Measurements from ENCODE around the gene TBC1D2B.

Gene TBC1D2B

DNA sequence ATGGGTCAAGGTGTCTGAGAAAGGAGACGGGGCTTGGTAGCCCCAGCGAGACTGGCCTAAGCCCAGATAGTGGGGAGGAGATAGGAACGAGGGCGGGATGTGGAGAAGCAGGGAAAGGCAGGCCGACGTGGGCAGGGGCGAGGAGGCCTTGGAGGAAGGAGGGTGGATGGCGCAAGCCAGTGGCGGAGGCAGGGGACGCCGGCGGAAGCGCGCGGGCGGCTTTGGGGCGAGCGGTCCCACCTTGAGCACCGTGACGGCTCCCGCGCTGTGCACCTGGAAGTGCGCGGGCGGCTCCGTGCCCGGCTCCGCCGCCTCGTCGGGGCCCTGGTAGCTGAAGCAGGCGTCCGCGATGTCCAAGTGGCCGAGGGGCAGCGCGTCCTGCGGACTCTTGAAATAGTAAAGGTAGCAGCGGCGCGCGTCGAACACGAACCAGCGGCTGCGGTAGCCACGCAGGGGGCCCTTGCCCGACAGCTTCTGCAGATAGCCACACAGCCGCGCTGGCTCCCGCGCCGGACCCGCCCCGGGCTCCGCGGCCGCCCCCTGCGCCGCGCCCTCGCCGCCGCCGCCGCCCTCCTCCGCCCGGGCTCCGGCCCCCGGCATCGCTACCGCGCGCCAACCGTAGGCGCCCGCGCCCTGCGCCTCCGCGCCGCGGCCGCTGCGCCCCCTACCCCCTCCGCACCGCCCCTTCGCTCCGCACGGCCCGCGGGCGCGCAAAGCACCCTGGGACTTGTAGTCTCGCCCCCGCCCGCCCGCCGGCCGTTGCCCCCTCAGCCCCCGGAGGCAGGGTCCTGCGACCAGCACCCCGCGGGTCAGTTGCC is at the start of gene TBC1D2B:
Gene TBC1D2B, minus strand, starts transcription at position 659 of the 818 bp plus-strand sequence. Its CDS starts 59 bp downstream, at position 600.
- DNase-seq (ENCODE audit: low spot score): peak; percentile 64

DNA sequence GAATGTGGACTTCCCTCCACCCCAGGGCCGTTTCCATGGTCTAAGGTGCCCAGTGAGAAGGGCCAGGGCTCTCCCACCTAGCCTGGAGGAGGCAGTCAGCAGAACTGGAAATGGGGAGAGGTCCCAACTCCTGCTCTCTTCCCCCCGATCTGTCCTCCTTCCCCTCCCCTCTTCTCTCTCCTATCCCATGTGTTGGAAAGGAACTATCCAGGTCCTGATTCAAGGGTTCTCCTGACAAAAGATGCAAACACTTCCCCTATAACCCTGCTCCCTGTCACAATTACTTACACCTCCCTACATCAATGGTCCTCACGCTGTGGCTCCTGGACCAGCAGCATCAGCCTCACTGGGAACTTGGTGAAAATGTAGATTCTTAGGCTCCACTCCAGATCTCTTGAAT is 47.8 kb upstream of the TBC1D2B start:
- DNase-seq (ENCODE audit: low spot score): no peak

DNA sequence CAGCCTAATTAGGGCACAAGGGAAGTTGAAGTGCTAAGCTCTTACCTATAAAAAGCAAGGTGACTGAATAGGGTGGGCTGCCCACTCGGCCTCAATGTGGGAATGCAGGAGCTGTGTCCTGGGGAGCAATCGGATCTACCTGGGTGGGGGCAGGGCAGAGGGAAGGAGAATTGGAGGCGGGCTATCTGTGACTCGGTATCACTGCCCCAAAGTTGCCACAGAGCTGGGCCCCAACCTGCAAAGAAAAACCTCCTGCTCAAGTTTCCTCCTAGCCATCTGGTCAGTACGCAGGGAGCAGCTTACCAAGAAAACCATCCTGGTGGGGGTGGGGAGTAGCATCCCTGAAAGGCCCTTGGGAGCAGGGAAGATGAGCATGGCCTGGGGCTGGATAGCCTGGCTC is 43.0 kb upstream of the TBC1D2B start:
- no peak for DNase-seq (ENCODE audit: low spot score)

DNA sequence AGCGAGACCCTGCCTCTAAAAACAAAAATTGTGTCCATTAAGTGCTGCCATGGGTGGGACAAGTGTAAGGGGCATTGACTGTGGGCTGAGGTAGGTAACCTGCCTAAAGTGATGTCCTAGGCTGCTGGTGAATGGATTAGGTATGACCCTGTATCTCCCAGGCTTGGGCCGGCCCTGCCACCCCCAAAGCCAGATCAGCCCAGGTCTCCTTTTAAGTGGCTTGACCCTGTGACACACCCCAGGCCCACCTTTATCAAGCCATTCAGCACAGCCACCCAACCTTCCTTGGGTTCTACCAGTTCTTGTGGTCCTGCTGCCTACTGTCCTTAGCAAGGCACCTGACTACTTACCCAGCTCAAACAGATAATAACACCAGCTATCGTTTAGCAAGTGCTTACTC is 35.0 kb upstream of the TBC1D2B start:
- DNase-seq (ENCODE audit: low spot score): no peak

DNA sequence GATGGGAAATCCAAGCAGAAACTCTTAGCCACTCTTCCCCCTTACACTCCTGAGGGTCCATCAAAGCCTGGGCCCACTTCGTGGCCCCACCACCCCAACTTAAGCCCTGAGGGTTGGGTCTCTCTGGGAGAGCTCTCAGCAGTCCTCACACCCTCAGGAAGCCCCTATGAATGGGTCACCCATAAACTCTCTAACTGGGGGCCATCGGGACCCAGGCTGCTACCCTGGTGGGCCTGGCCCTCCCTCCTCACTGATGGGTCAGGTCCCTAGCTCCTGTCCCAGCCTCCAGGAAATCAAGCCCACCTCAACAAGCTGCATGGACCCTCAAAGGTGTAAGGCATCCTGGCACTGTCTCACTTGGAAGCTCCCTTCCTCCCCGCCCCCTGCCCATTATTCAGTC is 34.3 kb upstream of the TBC1D2B start:
- DNase-seq (ENCODE audit: low spot score): no peak

DNA sequence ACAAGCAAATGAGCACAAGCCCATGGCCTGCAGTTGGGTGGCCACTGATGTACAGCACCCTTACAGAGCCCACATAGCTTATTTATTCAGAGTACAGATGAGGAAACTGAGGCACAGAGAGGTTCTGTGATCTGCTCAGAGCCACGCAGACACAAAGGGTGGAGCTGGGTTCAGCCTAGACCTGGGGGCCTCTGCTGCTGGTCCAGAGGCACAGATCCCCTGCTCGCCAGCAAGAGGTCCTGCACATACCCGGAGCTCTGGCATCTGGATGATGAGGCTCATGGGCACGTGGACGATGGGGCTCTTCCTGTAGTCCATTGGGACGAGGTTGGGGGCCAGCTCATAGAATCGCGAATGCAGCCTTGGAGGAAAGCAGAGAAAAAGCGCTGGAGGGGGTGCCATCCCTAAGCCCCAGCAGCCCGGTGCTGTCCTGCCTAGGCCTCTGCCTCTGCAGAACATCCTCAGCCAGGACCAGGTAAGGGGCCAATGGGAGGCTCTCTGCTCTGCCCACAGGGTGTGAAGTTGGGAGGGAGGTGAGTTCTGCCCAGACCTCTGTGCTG is 33.5 kb upstream of the TBC1D2B start:
- no peak for DNase-seq (ENCODE audit: low spot score)

GRCh38 chr15:78110096-78110495 is 32.6 kb upstream of the TBC1D2B start:
- no peak for DNase-seq (ENCODE audit: low spot score)

GRCh38 chr15:78109156-78109555 is 31.6 kb upstream of the TBC1D2B start:
- no peak for DNase-seq (ENCODE audit: low spot score)

- peak; percentile 88 for DNase-seq (ENCODE audit: low spot score)
These were observed 31.0 kb upstream of the TBC1D2B start for GRCh38 chr15:78108300-78109084.

DNA sequence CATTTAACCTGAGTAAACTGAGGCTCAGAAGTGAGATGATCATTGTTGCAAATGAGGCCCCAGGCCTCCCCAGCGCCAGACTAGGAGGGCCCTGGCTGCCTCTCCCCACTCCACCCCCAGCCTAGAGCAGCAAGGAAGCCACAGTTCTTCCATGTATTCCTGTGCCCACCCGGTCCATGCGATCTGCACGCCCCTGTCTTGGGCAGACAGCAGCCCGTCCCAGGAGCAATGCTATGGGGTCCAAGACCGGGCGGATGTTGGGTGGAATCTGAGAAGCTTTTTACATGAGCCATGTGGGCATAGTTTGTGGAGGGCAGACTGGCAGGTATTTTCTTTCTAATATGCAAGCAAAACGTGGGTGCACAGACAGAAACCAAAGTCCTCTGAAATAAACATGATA is 30.0 kb upstream of the TBC1D2B start:
- DNase-seq (ENCODE audit: low spot score): no peak

- no peak for DNase-seq (ENCODE audit: low spot score)
These were observed 28.1 kb upstream of the TBC1D2B start for GRCh38 chr15:78105476-78106241.

GRCh38 chr15:78104566-78105475 is 27.3 kb upstream of the TBC1D2B start:
- DNase-seq (ENCODE audit: low spot score): no peak

- no peak for DNase-seq (ENCODE audit: low spot score)
These were observed 26.6 kb upstream of the TBC1D2B start for GRCh38 chr15:78104119-78104479.

- DNase-seq (ENCODE audit: low spot score): peak; percentile 68
These were observed 26.1 kb upstream of the TBC1D2B start for GRCh38 chr15:78103406-78104118.

- no peak for DNase-seq (ENCODE audit: low spot score)
These were observed 25.2 kb upstream of the TBC1D2B start for GRCh38 chr15:78102741-78103140.

- DNase-seq (ENCODE audit: low spot score): no peak
These were observed 24.7 kb upstream of the TBC1D2B start for GRCh38 chr15:78102211-78102610.

DNA sequence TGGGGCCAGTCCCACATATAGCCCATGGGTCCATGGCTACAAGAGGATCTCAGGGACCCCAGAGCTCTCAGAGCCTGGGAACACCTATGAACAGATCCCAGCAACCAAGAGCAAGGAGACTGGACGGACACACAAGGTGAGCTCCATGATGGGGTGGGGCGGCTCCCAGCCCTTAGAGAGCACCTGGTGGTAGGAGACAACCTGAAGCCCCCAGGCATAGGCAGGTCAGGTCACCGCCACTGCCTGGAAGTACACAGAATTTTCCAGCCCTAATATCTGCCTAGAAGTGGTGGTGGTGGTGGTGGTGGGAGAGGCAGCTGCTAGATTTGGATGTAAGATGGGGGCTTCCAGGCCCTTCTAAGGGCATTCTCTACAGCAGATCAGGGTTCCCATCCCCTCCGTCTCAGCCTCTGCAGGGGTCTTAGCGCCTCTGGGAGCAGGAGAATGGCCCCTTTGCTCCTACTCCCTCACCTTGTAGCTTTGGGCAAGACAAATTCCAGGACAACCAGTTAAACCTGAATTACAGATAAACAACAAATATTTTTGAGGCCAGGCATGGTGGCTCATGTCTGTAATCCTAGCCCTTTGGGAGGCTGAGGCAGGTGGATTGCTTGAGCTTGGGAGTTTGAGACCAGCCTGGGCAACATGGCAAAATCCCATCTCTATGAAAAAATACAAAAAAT is 24.1 kb upstream of the TBC1D2B start:
- no peak for DNase-seq (ENCODE audit: low spot score)

DNA sequence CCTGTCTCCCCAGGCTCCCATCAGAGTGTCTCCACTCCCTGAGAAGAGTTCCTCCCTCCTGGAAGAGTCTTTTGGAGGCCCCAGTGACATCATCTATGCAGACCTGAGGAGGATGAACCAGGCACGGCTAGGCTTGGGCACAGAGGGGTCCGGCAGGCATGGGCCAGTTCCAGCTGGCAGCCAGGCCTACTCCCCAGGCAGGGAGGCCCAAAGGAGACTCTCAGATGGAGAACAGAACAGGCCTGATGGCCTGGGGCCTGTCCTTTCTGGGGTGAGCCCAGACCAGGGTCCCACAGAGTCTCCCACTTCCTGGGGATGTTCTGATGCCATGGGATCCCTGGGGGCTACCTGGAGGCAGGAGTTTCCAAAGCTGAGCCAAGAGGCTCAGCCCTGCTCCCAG is 23.4 kb upstream of the TBC1D2B start:
- no peak for DNase-seq (ENCODE audit: low spot score)

- no peak for DNase-seq (ENCODE audit: low spot score)
These were observed 20.7 kb upstream of the TBC1D2B start for GRCh38 chr15:78098131-78098755.

DNA sequence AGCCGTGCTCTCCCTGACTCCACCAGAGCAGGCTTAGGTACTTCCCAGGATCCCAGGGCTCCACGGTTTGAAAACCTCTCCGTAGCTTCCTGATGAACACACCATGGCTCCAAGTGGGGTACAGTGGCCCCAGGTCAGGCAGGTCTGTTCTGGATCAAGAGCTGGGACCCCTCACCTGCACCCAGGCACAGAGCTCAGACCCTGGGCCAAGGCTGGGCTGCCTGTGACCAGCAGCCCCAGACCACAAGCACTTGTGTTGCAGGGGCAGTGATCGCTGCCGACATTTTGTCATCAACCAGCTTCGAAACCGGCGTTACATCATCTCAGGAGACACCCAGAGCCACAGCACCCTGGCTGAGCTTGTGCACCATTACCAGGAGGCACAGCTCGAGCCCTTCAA is 20.2 kb upstream of the TBC1D2B start:
- no peak for DNase-seq (ENCODE audit: low spot score)

All from CD4-positive, alpha-beta T cell treated with Interleukin-15 for 4 hours (primary cell).